Subcutaneous preadipocyte (primary cell): ENCODE data around the gene TMEM178B. TPM values are rescaled to one million over a fixed set of nuclear protein-coding genes. Genes with fewer than 3 reads are reported as not detected.

ENCODE experiments used
- small RNA-seq: library from RNA; depleted of rRNA; stranded (forward); fragments of <200 nt; gene quantifications from one replicate; pipeline ENCODE3, GENCODE V24; 2012
- total RNA-seq: library from RNA; depleted of rRNA; stranded (reverse); fragments of >200 nt; gene quantifications from 2 replicates; pipeline ENCODE4 v1.2.3, GENCODE V29; 2012

TMEM178B gene
- total RNA-seq = under 0.01 and 0.73 TPM in 2 replicates

DNA sequence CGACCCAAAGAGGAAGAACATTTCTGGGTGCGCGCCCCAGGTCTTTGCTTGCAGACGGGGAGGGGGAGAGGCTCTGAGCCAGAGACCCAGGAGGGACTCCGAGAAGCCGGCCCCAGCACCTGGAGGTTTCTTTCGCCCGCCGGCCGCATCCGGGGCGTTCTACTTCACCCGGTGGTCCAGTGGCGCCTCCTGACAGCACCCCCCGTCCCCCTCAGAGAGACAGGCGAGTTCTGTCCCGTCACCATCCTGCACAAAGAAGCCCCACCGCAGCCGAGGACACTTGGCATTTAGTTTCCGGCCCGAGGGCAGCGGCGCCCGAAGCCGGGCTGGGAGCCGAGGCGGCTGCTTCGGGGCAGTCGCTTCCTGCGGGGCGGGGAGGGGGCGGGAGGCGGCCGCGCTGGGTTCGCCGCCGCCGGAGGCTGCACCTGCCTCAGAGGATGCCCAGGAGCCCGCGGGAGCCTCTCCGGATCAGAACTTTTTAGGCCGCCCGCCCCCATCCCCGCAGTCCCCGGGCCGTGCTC is at the start of gene TMEM178B:
TSS of gene TMEM178B (plus strand) at position 424 of the 521 bp plus-strand sequence.

Small RNA genes within 50 kb of the gene (small RNA-seq; reads per million reads assigned to genes)
- gene AC006362.1 (not detected), gene RNU4-74P (not detected)

Other genes with a start within 250 kb of the TMEM178B start
- 22.0 and 29.3 TPM in 2 replicates for gene BRAF, start 149.1 kb upstream of the TMEM178B start, total RNA-seq
- gene MRPS33, start 59.1 kb upstream of the TMEM178B start, total RNA-seq = 26.0 and 30.1 TPM in 2 replicates